Lung (tissue), 12 donors: Measurements from ENCODE around the gene HLA-DMA. TPM values are rescaled to one million over a fixed set of nuclear protein-coding genes. Genes with fewer than 3 reads are reported as not detected.
A peak's percentile ranks its signal among the peaks of the same experiment; 100 is the strongest.

Source experiments
- ATAC-seq: fragments of 200-7000 bp; cut with Tn5 transposase; one replicate; pipeline ENCODE4 v1.9.1; 2020; ENCODE audit warnings: moderate number of reproducible peaks; ENCODE audit not compliant: insufficient read depth, low FRiP score
- DNase-seq, 3 donors: peaks; one replicate each; pipeline ENCODE4 v3.0.0-alpha.2; 2013 to 2017
- H3K27ac ChIP-seq, 2 donors: one replicate each; pipeline ENCODE4 v1.5.1; 2013; ENCODE audit warnings: mild to moderate bottlenecking in 2 of 2, moderate library complexity in 2 of 2, control low read depth in 1 of 2, inconsistent platforms in 1 of 2, low read depth in 1 of 2, low read length in 1 of 2
- H3K27me3 ChIP-seq, 3 donors: one replicate each; pipeline ENCODE4 v1.5.1; 2013; ENCODE audit warnings: low read length in 2 of 3; ENCODE audit not compliant: control insufficient read depth in 3 of 3, insufficient read depth in 3 of 3
- H3K36me3 ChIP-seq, 4 donors: one replicate each; pipeline ENCODE4 v1.5.1; 2013; ENCODE audit warnings: low read length in 4 of 4, mild to moderate bottlenecking in 1 of 4, moderate library complexity in 1 of 4; ENCODE audit not compliant: control insufficient read depth in 4 of 4, insufficient read depth in 4 of 4
- H3K4me1 ChIP-seq, 5 donors: one replicate each; pipeline ENCODE4 v1.5.1; 2013; ENCODE audit warnings: low read length in 5 of 5, mild to moderate bottlenecking in 2 of 5, moderate library complexity in 1 of 5; ENCODE audit not compliant: control insufficient read depth in 5 of 5, insufficient read depth in 5 of 5
- H3K4me3 ChIP-seq: one replicate; pipeline ENCODE4 v1.5.1; 2013; ENCODE audit warnings: mild to moderate bottlenecking, control low read depth, moderate library complexity
- H3K9ac ChIP-seq, 2 donors: one replicate each; pipeline ENCODE4 v1.5.1; 2013; ENCODE audit warnings: low read length in 2 of 2, control low read depth in 1 of 2; ENCODE audit not compliant: insufficient read depth in 1 of 2
- H3K9me3 ChIP-seq, 4 donors: one replicate each; pipeline ENCODE4 v1.5.1; 2013; ENCODE audit warnings: low read length in 3 of 4, mild to moderate bottlenecking in 1 of 4, moderate library complexity in 1 of 4; ENCODE audit not compliant: control insufficient read depth in 4 of 4, insufficient read depth in 3 of 4
- CTCF ChIP-seq: IDR thresholded peaks from 2 replicates; pipeline ENCODE4 v1.5.1; 2012; ENCODE audit warnings: mild to moderate bottlenecking; ENCODE audit errors: control extremely low read depth, extremely low read depth
- WGBS, 2 donors: extraction: QIAGEN DNeasy Blood & Tissue Kit; methylation state at CpG; one replicate each; pipeline ENCODE4 v1.1.7; 2013; 5-methylcytosine and 5-hydroxymethylcytosine counted together
- polyA plus RNA-seq, 2 donors: library from polyadenylated mRNA; stranded (reverse); fragments of 200-250 nt; gene quantifications; one replicate each; pipeline ENCODE4 v1.2.1, GENCODE V29; 2013
- total RNA-seq, 2 donors: library from RNA; depleted of rRNA in 1 of 2; stranded (reverse); fragments of >200 nt in 1 of 2; gene quantifications; one replicate each; pipeline ENCODE4 v1.2.1, GENCODE V29; 2014 to 2021
- donor health status: control.
- donor health status: control.
- donor health status: Bipolar disorder and iron deficiency.
- donor health status: healthy.
- donor health status: DM: yes; HTN: yes; CAD: no.

Gene HLA-DMA
- total and polyA plus RNA-seq, 4 donors, result 76.8 to 240 (median 118) TPM

GRCh38 chr6:32947552-32948465 lies 5.1 kb downstream of the HLA-DMA start:
- Histone ChIP-seq H3K27me3 (peaks cover 0 to 2% (median 0%) of the 10 kb centered on the region in 3 donors), H3K4me3 (no peak overlapping the region), H3K27ac (no peak overlapping the region), H3K4me1 (peaks cover 0 to 14% (median 0%) of the 10 kb centered on the region in 5 donors), H3K36me3 (peaks cover 0 to 3% (median 0%) of the 10 kb centered on the region in 4 donors), H3K9ac (no peak overlapping the region), H3K9me3 (no peaks in the 10 kb centered on the region)
- WGBS, 2 donors, result 73 to 82% methylated on average over 11 of the region's 11 CpGs
- ATAC-seq, result no peak
- peak in 2 of 3 donors; percentile 40 to 56 for DNase-seq
- TF ChIP-seq CTCF, result peak; percentile 36

- peaks cover 0 to 3% (median 0%) of the 10 kb centered on the region in 4 donors for H3K36me3 ChIP-seq
- no peak for TF ChIP-seq CTCF
- H3K9ac ChIP-seq, result no peak overlapping the region
- H3K4me3 ChIP-seq, result no peak overlapping the region
- DNase-seq, result no peak
- no peaks in the 10 kb centered on the region for H3K9me3 ChIP-seq
- H3K4me1 ChIP-seq, result peaks cover 0 to 13% (median 0%) of the 10 kb centered on the region in 5 donors
- no peak for ATAC-seq
- no peak overlapping the region for H3K27ac ChIP-seq
- H3K27me3 ChIP-seq, result peaks cover 0 to 2% (median 0%) of the 10 kb centered on the region in 3 donors
Observed at GRCh38 chr6:32946893-32947292, 6.0 kb downstream of the HLA-DMA start.

- Histone ChIP-seq H3K27ac (no peak overlapping the region), H3K36me3 (peaks cover 0 to 3% (median 0%) of the 10 kb centered on the region in 4 donors), H3K9ac (no peak overlapping the region), H3K4me1 (peaks cover 0 to 10% (median 0%) of the 10 kb centered on the region in 5 donors), H3K9me3 (no peaks in the 10 kb centered on the region), H3K27me3 (peaks cover 0 to 2% (median 0%) of the 10 kb centered on the region in 3 donors), H3K4me3 (no peak overlapping the region)
- ATAC-seq (no peak), DNase-seq (no peak)
- TF ChIP-seq CTCF, result no peak
Observed at GRCh38 chr6:32945953-32946352, 6.9 kb downstream of the HLA-DMA start.
